Keratinocyte (primary cell): ENCODE results near the gene ECHDC1. TPM values are rescaled to one million over a fixed set of nuclear protein-coding genes. Genes with fewer than 3 reads are reported as not detected.

Experiments
- DNase-seq: peaks from one replicate; pipeline ENCODE4 v3.0.0-alpha.2; 2011; ENCODE audit warnings: low read depth, missing footprints, low spot score
- FAIRE-seq: peaks from 2 replicates; lab custom pipeline; 2011; peaks lifted over from hg19 to GRCh38; lab: Jason Lieb, UNC
- H2AFZ ChIP-seq: 2 replicates; pipeline ENCODE4 v1.6.0; 2012; ENCODE audit warnings: low read length, control low read depth, inconsistent platforms; ENCODE audit not compliant: control insufficient read depth
- H3K27ac ChIP-seq: 2 replicates; pipeline ENCODE4 v1.5.1; 2011; ENCODE audit warnings: low read length; ENCODE audit not compliant: control insufficient read depth, insufficient read depth
- H3K27me3 ChIP-seq: 3 replicates; pipeline ENCODE4 v1.6.0; 2011; ENCODE audit warnings: low read length; ENCODE audit not compliant: control insufficient read depth, insufficient read depth; ENCODE audit errors: extremely low read depth
- H3K36me3 ChIP-seq, 2 experiments: 2 replicates in 1 of 2; 3 replicates in 1 of 2; pipeline ENCODE4 v1.5.1; 2011; ENCODE audit warnings: low read length in 2 of 2, mild to moderate bottlenecking in 1 of 2; ENCODE audit not compliant: control insufficient read depth in 2 of 2, insufficient read depth in 2 of 2; ENCODE audit errors: extremely low read depth in 1 of 2
- H3K4me1 ChIP-seq: 3 replicates; pipeline ENCODE4 v1.5.1; 2011; ENCODE audit warnings: low read length; ENCODE audit not compliant: control insufficient read depth, insufficient read depth; ENCODE audit errors: extremely low read depth
- H3K4me2 ChIP-seq: 3 replicates; pipeline ENCODE4 v1.6.0; 2011; ENCODE audit warnings: low read depth, low read length; ENCODE audit not compliant: control insufficient read depth, insufficient read depth; ENCODE audit errors: extremely low read depth
- H3K4me3 ChIP-seq, 3 experiments: fragments of 200-600 bp in 1 of 3; sonication (generic) in 1 of 3; 2 replicates in 2 of 3; 3 replicates in 1 of 3; pipeline ENCODE4 v1.5.1; 2011 to 2016; ENCODE audit warnings: low read length in 3 of 3, mild to moderate bottlenecking in 3 of 3, control low read depth in 2 of 3, inconsistent platforms in 1 of 3, low read depth in 1 of 3, mixed read lengths in 1 of 3, mixed run types in 1 of 3, moderate library complexity in 1 of 3; ENCODE audit not compliant: control insufficient read depth in 2 of 3, insufficient read depth in 2 of 3; ENCODE audit errors: extremely low read depth in 1 of 3
- H3K79me2 ChIP-seq: 2 replicates; pipeline ENCODE4 v1.6.0; 2012; ENCODE audit warnings: low read length; ENCODE audit not compliant: control insufficient read depth, insufficient read depth
- H3K9ac ChIP-seq: 3 replicates; pipeline ENCODE4 v1.6.0; 2011; ENCODE audit warnings: low read length; ENCODE audit not compliant: control insufficient read depth, insufficient read depth; ENCODE audit errors: extremely low read depth
- H3K9me1 ChIP-seq: 3 replicates; pipeline ENCODE4 v1.6.0; 2011; ENCODE audit warnings: low read length; ENCODE audit not compliant: control insufficient read depth, insufficient read depth; ENCODE audit errors: extremely low read depth
- H3K9me3 ChIP-seq: 2 replicates; pipeline ENCODE4 v1.5.1; 2012; ENCODE audit warnings: low read depth, low read length; ENCODE audit not compliant: control insufficient read depth
- H4K20me1 ChIP-seq: 3 replicates; pipeline ENCODE4 v1.6.0; 2011; ENCODE audit warnings: low read length; ENCODE audit not compliant: control insufficient read depth, insufficient read depth; ENCODE audit errors: extremely low read depth
- CTCF ChIP-seq, 3 experiments: IDR thresholded peaks in 1 of 3; conservative IDR thresholded peaks in 1 of 3; optimal IDR thresholded peaks in 1 of 3; 2 replicates in 2 of 3; 3 replicates in 1 of 3; pipeline versions ENCODE3 to v1.5.1; 2011; ENCODE audit warnings: low read length in 3 of 3, mild to moderate bottlenecking in 3 of 3, moderate library complexity in 2 of 3, control low read depth in 1 of 3, inconsistent platforms in 1 of 3; ENCODE audit not compliant: insufficient read depth in 2 of 3; ENCODE audit errors: extremely low read depth in 1 of 3
- EZH2 ChIP-seq: IDR thresholded peaks from one replicate; pipeline ENCODE4 v1.6.1; 2012; ENCODE audit warnings: inconsistent platforms, mild to moderate bottlenecking, low read length, moderate library complexity
- dilution Hi-C: fragments of 300-500 bp; cut with MboI; formaldehyde crosslinking; loops from one replicate; pipeline ENCODE4 v1.7.0; 2020; ENCODE audit warnings: low sequenced_read_pairs; ENCODE audit not compliant: extremely low pct_ligation_motif_present
- polyA plus RNA-seq, 5 experiments: library from polyadenylated mRNA; depleted of rRNA in 3 of 5; stranded (reverse) in 3 of 5; stranded (forward) in 1 of 5; unstranded in 1 of 5; fragments of >200 nt; gene quantifications; 1 replicate in 1 of 5; 2 replicates in 3 of 5; 3 replicates in 1 of 5; pipeline versions ENCODE4 v1.2.1 to v1.2.3, GENCODE V29; 2011 to 2012; ENCODE audit warnings: missing spikeins in 2 of 5, low read depth in 1 of 5, low replicate concordance in 1 of 5

Gene ECHDC1
- polyA plus RNA-seq, 1 donor (not counting 4 experiments of a cell fraction or from before 2014, with no cell fraction given), result 56.9 TPM

- DNase-seq (no peak), FAIRE-seq (no peak)
- H3K27ac ChIP-seq, result no peak overlapping the region
- H2AFZ ChIP-seq, result no peak overlapping the region
- peaks cover 0 to 10% of the 10 kb centered on the region in 2 experiments for H3K36me3 ChIP-seq
- no peak overlapping the region for H3K4me3 ChIP-seq
- dilution Hi-C loops, result no loop called here
- H3K4me1 ChIP-seq, result no peaks in the 10 kb centered on the region
- H3K9me3 ChIP-seq, result no peaks in the 10 kb centered on the region
- TF ChIP-seq EZH2, result no peak
- TF ChIP-seq CTCF (optimal IDR thresholded peaks at IDR 0.05 in 1 of 3, IDR thresholded peaks at IDR 0.05 in 1 of 3, conservative IDR thresholded peaks at IDR 0.05 in 1 of 3; ENCODE audit: extremely low read depth in 1 of 3, insufficient read depth in 2 of 3, low read length in 3 of 3), result no peak
- no peaks in the 10 kb centered on the region for H3K79me2 ChIP-seq
- H4K20me1 ChIP-seq, result no peaks in the 10 kb centered on the region
- H3K4me2 ChIP-seq, result no peak overlapping the region
- no peaks in the 10 kb centered on the region for H3K9me1 ChIP-seq
- H3K9ac ChIP-seq, result no peak overlapping the region
- H3K27me3 ChIP-seq, result no peaks in the 10 kb centered on the region
Measured at GRCh38 chr6:127290391-127291265, 52.8 kb downstream of the ECHDC1 start.

GRCh38 chr6:127289934-127290333, 53.5 kb downstream of the ECHDC1 start:
- TF ChIP-seq CTCF (optimal IDR thresholded peaks at IDR 0.05 in 1 of 3, IDR thresholded peaks at IDR 0.05 in 1 of 3, conservative IDR thresholded peaks at IDR 0.05 in 1 of 3; ENCODE audit: extremely low read depth in 1 of 3, insufficient read depth in 2 of 3, low read length in 3 of 3), result no peak
- no peak for TF ChIP-seq EZH2
- no peak overlapping the region for H3K9ac ChIP-seq
- no peaks in the 10 kb centered on the region for H3K27me3 ChIP-seq
- peaks cover 0 to 10% of the 10 kb centered on the region in 2 experiments for H3K36me3 ChIP-seq
- H3K9me1 ChIP-seq, result no peaks in the 10 kb centered on the region
- H3K4me1 ChIP-seq, result no peaks in the 10 kb centered on the region
- H3K9me3 ChIP-seq, result no peaks in the 10 kb centered on the region
- DNase-seq (no peak), FAIRE-seq (no peak)
- H3K4me3 ChIP-seq, result no peak overlapping the region
- dilution Hi-C loops, result no loop called here
- no peaks in the 10 kb centered on the region for H3K79me2 ChIP-seq
- no peak overlapping the region for H3K4me2 ChIP-seq
- no peaks in the 10 kb centered on the region for H4K20me1 ChIP-seq
- H2AFZ ChIP-seq, result no peak overlapping the region
- H3K27ac ChIP-seq, result no peak overlapping the region
